PC-3 (cell line): ENCODE measurements around the gene UPK1A. TPM values are rescaled to one million over a fixed set of nuclear protein-coding genes. Genes with fewer than 3 reads are reported as not detected.

ENCODE experiments used
- ATAC-seq: fragments of 200-7000 bp; cut with Tn5 transposase; 2 replicates; pipeline ENCODE4 v1.9.1; 2020; ENCODE audit warnings: mild to moderate bottlenecking, moderate library complexity
- BruUV-seq: library from RNA; stranded (reverse); fragments of 400-500 nt; replicated peaks from 2 replicates; lab custom pipeline; 2021; lab: Mats Ljungman, UMichigan
- CTCF ChIA-PET: fragments of 300-600 bp; sonication (Branson Sonifier 250); formaldehyde crosslinking; loops from one replicate; lab custom pipeline; 2022; ENCODE audit warnings: antibody characterized with exemption; lab: Charles Lee
- POLR2A ChIA-PET: fragments of 300-600 bp; sonication (Branson Sonifier 250); formaldehyde crosslinking; loops from one replicate; lab custom pipeline; 2022; ENCODE audit warnings: antibody characterized with exemption; ENCODE audit not compliant: unreplicated experiment; lab: Charles Lee
- DNase-seq: peaks from one replicate; pipeline ENCODE4 v3.0.0-alpha.2; 2015
- H2AFZ ChIP-seq: fragments of 300-600 bp; sonication (generic); 2 replicates; pipeline ENCODE4 v1.6.0; 2016; ENCODE audit warnings: antibody characterized with exemption, low read length
- H3F3A ChIP-seq: fragments of 300-600 bp; sonication (generic); one replicate; pipeline ENCODE4 v1.6.0; 2017; ENCODE audit warnings: antibody characterized with exemption, low read length, control low read depth, mild to moderate bottlenecking; ENCODE audit not compliant: unreplicated experiment
- H3K27ac ChIP-seq: fragments of 300-600 bp; sonication (generic); 2 replicates; pipeline ENCODE4 v1.5.1; 2016; ENCODE audit warnings: mild to moderate bottlenecking, low read length
- H3K27me3 ChIP-seq: fragments of 300-600 bp; sonication (generic); 2 replicates; pipeline ENCODE4 v1.6.1; 2016; ENCODE audit warnings: low read length, mixed read lengths
- H3K36me3 ChIP-seq: fragments of 300-600 bp; sonication (generic); 2 replicates; pipeline ENCODE4 v1.6.1; 2016; ENCODE audit warnings: low read depth, mixed run types, low read length, mixed read lengths
- H3K4me1 ChIP-seq: fragments of 300-600 bp; sonication (generic); 2 replicates; pipeline ENCODE4 v1.5.1; 2016; ENCODE audit warnings: low read length; ENCODE audit not compliant: insufficient read depth
- H3K4me2 ChIP-seq: fragments of 300-600 bp; sonication (generic); 2 replicates; pipeline ENCODE4 v1.6.0; 2016; ENCODE audit warnings: low read length
- H3K4me3 ChIP-seq: fragments of 300-600 bp; sonication (generic); 2 replicates; pipeline ENCODE4 v1.5.1; 2016; ENCODE audit warnings: mild to moderate bottlenecking, low read length, mixed read lengths
- H3K79me2 ChIP-seq: fragments of 300-600 bp; sonication (generic); 2 replicates; pipeline ENCODE4 v1.6.1; 2017; ENCODE audit warnings: low read length, mixed read lengths
- H3K9ac ChIP-seq: fragments of 300-600 bp; sonication (generic); 2 replicates; pipeline ENCODE4 v1.6.0; 2016; ENCODE audit warnings: mild to moderate bottlenecking, low read length
- H3K9me2 ChIP-seq: fragments of 300-600 bp; sonication (generic); replicated peaks from 2 replicates; pipeline ENCODE4 v1.6.1; 2016; ENCODE audit warnings: mixed run types, low read length, mixed read lengths
- H3K9me3 ChIP-seq: fragments of 300-600 bp; sonication (generic); 2 replicates; pipeline ENCODE4 v1.6.1; 2016; ENCODE audit warnings: low read length, mixed read lengths
- H4K20me1 ChIP-seq: fragments of 300-600 bp; sonication (generic); 2 replicates; pipeline ENCODE4 v1.6.1; 2016; ENCODE audit warnings: low read length, mixed read lengths
- CTCF ChIP-seq: fragments of 300-600 bp; sonication (generic); conservative IDR thresholded peaks from 2 replicates; pipeline ENCODE4 v1.5.1; 2017; ENCODE audit warnings: antibody characterized with exemption, low read depth, mild to moderate bottlenecking, low read length
- EZH2 ChIP-seq: fragments of 300-600 bp; sonication (generic); IDR thresholded peaks from one replicate; pipeline ENCODE4 v1.6.1; 2017; ENCODE audit warnings: antibody characterized with exemption, mild to moderate bottlenecking, low read length; ENCODE audit not compliant: unreplicated experiment
- EZH2phosphoT487 ChIP-seq: fragments of 300-600 bp; sonication (generic); IDR thresholded peaks from 2 replicates; pipeline ENCODE4 v1.6.1; 2018; ENCODE audit warnings: mild to moderate bottlenecking, antibody characterized with exemption, low read length, borderline replicate concordance
- intact Hi-C: fragments of 100-400 bp; cut with micrococcal nuclease; formaldehyde crosslinking; loops from 2 replicates; pipeline ENCODE4 v1.9.0; 2023
- total RNA-seq: library from RNA; depleted of rRNA; stranded (reverse); fragments of >200 nt; gene quantifications from 2 replicates; pipeline ENCODE4 v1.2.3, GENCODE V29; 2014

UPK1A gene
- total RNA-seq, 1 experiment from 2014 or later = not detected

- H3K4me1 ChIP-seq = no peaks in the 10 kb centered on the region
- DNase-seq (no peak), ATAC-seq (no peak)
- H3K4me2 ChIP-seq = no peak overlapping the region
- H3K9me3 ChIP-seq = no peaks in the 10 kb centered on the region
- BruUV-seq = no TSS peak
- H3K4me3 ChIP-seq = no peak overlapping the region
- no peaks in the 10 kb centered on the region for H3K36me3 ChIP-seq
- ChIA-PET CTCF (no interaction called here), POLR2A (no interaction called here)
- intact Hi-C loops = no loop called here
- H3K9me2 ChIP-seq = no peaks in the 10 kb centered on the region
- no peaks in the 10 kb centered on the region for H4K20me1 ChIP-seq
- no peak overlapping the region for H2AFZ ChIP-seq
- H3F3A ChIP-seq = no peaks in the 10 kb centered on the region
- 0 out of 2 replicates have a peak, but pooled peaks cover 7% of the 10 kb centered on the region for H3K27me3 ChIP-seq
- H3K27ac ChIP-seq = no peak overlapping the region
- TF ChIP-seq EZH2phosphoT487 = no peak
- TF ChIP-seq CTCF = no peak
- no peak for TF ChIP-seq EZH2
- no peaks in the 10 kb centered on the region for H3K79me2 ChIP-seq
- no peak overlapping the region for H3K9ac ChIP-seq
These were observed 3.2 kb downstream of the UPK1A start for GRCh38 chr19:35669566-35669965.

GRCh38 chr19:35669974-35670373 is 3.7 kb downstream of the UPK1A start:
- POLR2A ChIA-PET = no interaction called here
- BruUV-seq = no TSS peak
- Histone ChIP-seq H3F3A (no peaks in the 10 kb centered on the region), H3K27ac (no peak overlapping the region), H3K79me2 (no peaks in the 10 kb centered on the region), H3K36me3 (no peaks in the 10 kb centered on the region), H3K9me3 (no peaks in the 10 kb centered on the region), H3K9ac (no peak overlapping the region), H2AFZ (no peak overlapping the region), H3K4me2 (no peak overlapping the region), H3K27me3 (0 out of 2 replicates have a peak, but pooled peaks cover 7% of the 10 kb centered on the region), H3K4me1 (no peaks in the 10 kb centered on the region), H3K4me3 (no peak overlapping the region), H4K20me1 (no peaks in the 10 kb centered on the region), H3K9me2 (no peaks in the 10 kb centered on the region)
- DNase-seq = no peak
- TF ChIP-seq EZH2phosphoT487 (no peak), EZH2 (no peak), CTCF (no peak)
- CTCF ChIA-PET = no interaction called here
- intact Hi-C loops = no loop called here
- no peak for ATAC-seq

GRCh38 chr19:35670686-35671085 is 4.4 kb downstream of the UPK1A start:
- no peak overlapping the region for H3K4me3 ChIP-seq
- no peaks in the 10 kb centered on the region for H4K20me1 ChIP-seq
- H3K9me2 ChIP-seq = no peaks in the 10 kb centered on the region
- H3K36me3 ChIP-seq = no peaks in the 10 kb centered on the region
- BruUV-seq = no TSS peak
- no peaks in the 10 kb centered on the region for H3F3A ChIP-seq
- H2AFZ ChIP-seq = no peak overlapping the region
- 0 out of 2 replicates have a peak, but pooled peaks cover 7% of the 10 kb centered on the region for H3K27me3 ChIP-seq
- H3K4me2 ChIP-seq = no peak overlapping the region
- no peaks in the 10 kb centered on the region for H3K79me2 ChIP-seq
- no peak overlapping the region for H3K9ac ChIP-seq
- TF ChIP-seq EZH2 (no peak), EZH2phosphoT487 (no peak), CTCF (no peak)
- ChIA-PET POLR2A (interaction anchor here (0.6 kb wide), 1 partner anchor 25 kb away, joined by 4 read pairs; no protein-coding TSS in a partner anchor), CTCF (no interaction called here)
- DNase-seq (no peak), ATAC-seq (no peak)
- intact Hi-C loops = no loop called here
- H3K4me1 ChIP-seq = no peaks in the 10 kb centered on the region
- H3K9me3 ChIP-seq = no peaks in the 10 kb centered on the region
- H3K27ac ChIP-seq = no peak overlapping the region
